Epithelial cell of proximal tubule (primary cell): ENCODE data around the gene DTNB. TPM values are rescaled to one million over a fixed set of nuclear protein-coding genes. Genes with fewer than 3 reads are reported as not detected.

Experiments
- DNase-seq: peaks from one replicate; pipeline ENCODE4 v3.0.0-alpha.2; 2011; ENCODE audit warnings: low read depth
- H3K4me3 ChIP-seq: 2 replicates; pipeline ENCODE4 v1.5.1; 2011; ENCODE audit warnings: low read depth, mild to moderate bottlenecking, low read length
- CTCF ChIP-seq: conservative IDR thresholded peaks from 2 replicates; pipeline ENCODE4 v1.5.1; 2012; ENCODE audit warnings: low read depth, mild to moderate bottlenecking, low read length
- total RNA-seq: library from RNA; depleted of rRNA; stranded (reverse); fragments of >200 nt; gene quantifications from 2 replicates; pipeline ENCODE4 v1.2.3, GENCODE V29; 2015

Gene DTNB
- total RNA-seq, 1 donor from 2014 or later, result 4.8 TPM

DNA sequence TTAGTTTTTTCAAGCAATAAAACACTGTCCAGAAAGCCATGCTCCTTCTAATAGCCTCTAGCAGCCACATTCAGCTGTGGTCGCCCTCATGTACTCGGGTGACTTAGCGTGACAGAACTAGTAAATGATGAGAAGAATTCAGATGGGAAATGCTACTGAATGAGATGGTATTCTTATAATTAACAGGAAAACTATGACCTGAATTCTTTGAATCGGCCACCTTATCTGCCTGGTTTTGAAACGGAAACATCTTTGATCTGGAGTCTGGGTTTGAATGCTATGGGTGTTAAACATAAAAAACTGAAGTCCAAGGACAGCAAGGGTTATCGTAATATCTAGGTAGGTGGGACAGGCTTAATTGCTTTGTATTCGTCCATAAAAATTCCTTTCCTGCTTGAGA is 192.8 kb downstream of the DTNB start:
- TF ChIP-seq CTCF, result no peak
- H3K4me3 ChIP-seq, result no peak overlapping the region

DNA sequence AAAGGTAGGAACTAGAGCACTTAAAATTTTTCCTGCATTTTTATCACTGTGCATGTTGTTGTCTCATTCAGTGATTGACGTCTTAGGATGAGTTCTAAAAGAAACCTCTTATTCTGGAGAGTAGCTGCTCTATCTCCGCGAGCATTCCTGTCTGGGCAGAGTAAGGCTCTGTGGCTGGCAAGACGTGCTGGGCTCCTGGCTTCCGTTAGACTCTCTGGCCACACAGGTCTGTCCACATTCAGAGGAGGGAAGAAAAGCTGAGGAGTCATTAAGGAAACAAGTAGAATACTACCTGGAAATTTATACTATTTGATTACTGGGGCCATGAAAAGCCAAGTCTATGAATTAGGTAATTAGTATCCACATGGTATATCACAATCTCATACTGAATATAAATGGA is 193.6 kb downstream of the DTNB start:
- H3K4me3 ChIP-seq, result no peak overlapping the region
- TF ChIP-seq CTCF, result no peak
- DNase-seq, result no peak

More for the DNA sequence above, 192.8 kb downstream of the DTNB start:
- DNase-seq, result no peak

- H3K4me3 ChIP-seq, result no peak overlapping the region
- no peak for DNase-seq
- TF ChIP-seq CTCF, result no peak
These were observed 194.6 kb downstream of the DTNB start for GRCh38 chr2:25478736-25479135.

GRCh38 chr2:25473758-25474340 is 199.5 kb downstream of the DTNB start:
- peak; percentile 63 for DNase-seq
- peak overlapping the region; percentile 12 for H3K4me3 ChIP-seq
- TF ChIP-seq CTCF, result no peak

DNA sequence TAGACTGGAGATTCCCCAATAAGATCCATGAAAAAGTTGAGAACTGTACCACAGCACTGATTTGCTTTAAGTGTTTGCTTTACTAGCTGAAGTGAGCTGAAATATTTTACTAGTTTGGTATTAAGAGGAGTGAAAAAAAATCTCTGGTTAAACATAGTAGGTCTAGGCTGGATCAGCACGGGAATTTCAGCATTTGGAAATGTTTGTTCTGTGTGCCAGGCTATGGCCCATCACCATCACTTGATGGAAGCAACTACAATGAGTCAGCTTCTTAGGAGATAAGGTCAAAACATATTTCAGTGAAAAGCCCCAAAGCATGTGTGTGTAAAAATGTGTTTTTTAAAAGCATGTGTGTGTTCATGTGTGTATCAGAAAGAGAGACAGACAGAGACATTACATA is 200.2 kb downstream of the DTNB start:
- no peak for DNase-seq

GRCh38 chr2:25470806-25471205 is 202.6 kb downstream of the DTNB start:
- no peak for DNase-seq
- H3K4me3 ChIP-seq, result no peak overlapping the region
- no peak for TF ChIP-seq CTCF

More for the DNA sequence above, 200.2 kb downstream of the DTNB start:
- no peak overlapping the region for H3K4me3 ChIP-seq
- TF ChIP-seq CTCF, result no peak

GRCh38 chr2:25467743-25468142 is 205.6 kb downstream of the DTNB start:
- DNase-seq, result no peak
- no peak for TF ChIP-seq CTCF
- no peak overlapping the region for H3K4me3 ChIP-seq
